Esophagus muscularis mucosa (tissue), 4 donors: ENCODE data around the gene NECTIN2.

Experiments
- CTCF ChIP-seq, 3 experiments: fragments of 200-600 bp in 2 of 3; fragments of 450-650 bp in 1 of 3; sonication (generic) in 2 of 3; IDR thresholded peaks; one replicate each; pipeline ENCODE4 v1.5.1; 2017 to 2019; ENCODE audit warnings: antibody characterized with exemption in 3 of 3, mild to moderate bottlenecking in 2 of 3, moderate library complexity in 1 of 3
- EP300 ChIP-seq: sonication (generic); formaldehyde crosslinking; IDR thresholded peaks from one replicate; pipeline ENCODE4 v1.6.1; 2017; ENCODE audit warnings: antibody characterized with exemption
- POLR2A ChIP-seq: fragments of 450-650 bp; IDR thresholded peaks from one replicate; pipeline ENCODE4 v1.6.1; 2017; ENCODE audit warnings: antibody characterized with exemption, moderate library complexity, mild to moderate bottlenecking, low read depth
- POLR2AphosphoS5 ChIP-seq, 2 donors: sonication (generic); formaldehyde crosslinking; IDR thresholded peaks; one replicate each; pipeline ENCODE4 v1.6.1; 2017; ENCODE audit warnings: antibody characterized with exemption in 2 of 2

- TF ChIP-seq CTCF (IDR thresholded peaks at IDR 0.05) (no peak), POLR2A (no peak), POLR2AphosphoS5 (IDR thresholded peaks at IDR 0.05) (no peak), EP300 (no peak)
These were observed 62.8 kb downstream of the NECTIN2 start for GRCh38 chr19:44908836-44909261.
